ENCODE measurements around the gene TTC28.

The TTC28 gene

DNA sequence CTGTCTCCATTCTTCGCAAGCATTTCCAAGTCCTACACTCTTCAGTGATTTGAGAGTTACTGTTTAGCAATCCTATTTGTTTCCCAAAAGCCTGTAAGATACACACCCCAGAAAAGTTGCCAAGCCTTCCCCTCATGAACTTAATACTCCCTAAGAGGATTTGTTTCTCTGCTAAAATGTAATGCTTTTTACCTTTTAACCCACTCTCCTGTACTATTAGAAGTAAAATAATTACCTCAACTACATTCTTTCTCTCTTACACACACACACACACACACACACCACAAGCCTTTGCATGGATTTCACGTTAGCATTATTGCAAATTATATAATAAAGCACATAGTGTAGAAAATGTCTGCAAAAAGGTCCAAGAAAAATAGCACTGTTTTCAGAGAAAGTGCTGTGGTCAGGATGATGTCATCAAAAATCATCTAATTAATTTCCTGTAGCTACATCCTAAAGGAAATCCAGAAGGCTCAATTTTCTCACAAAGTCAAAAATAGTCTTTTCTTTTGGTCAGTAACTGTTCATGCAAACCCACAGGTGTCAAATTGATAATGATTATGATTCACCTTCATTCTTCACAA lies 396.5 kb downstream of the TTC28 start:
- DNase-seq (ENCODE audit: low read depth, low spot score), result no peak

DNA sequence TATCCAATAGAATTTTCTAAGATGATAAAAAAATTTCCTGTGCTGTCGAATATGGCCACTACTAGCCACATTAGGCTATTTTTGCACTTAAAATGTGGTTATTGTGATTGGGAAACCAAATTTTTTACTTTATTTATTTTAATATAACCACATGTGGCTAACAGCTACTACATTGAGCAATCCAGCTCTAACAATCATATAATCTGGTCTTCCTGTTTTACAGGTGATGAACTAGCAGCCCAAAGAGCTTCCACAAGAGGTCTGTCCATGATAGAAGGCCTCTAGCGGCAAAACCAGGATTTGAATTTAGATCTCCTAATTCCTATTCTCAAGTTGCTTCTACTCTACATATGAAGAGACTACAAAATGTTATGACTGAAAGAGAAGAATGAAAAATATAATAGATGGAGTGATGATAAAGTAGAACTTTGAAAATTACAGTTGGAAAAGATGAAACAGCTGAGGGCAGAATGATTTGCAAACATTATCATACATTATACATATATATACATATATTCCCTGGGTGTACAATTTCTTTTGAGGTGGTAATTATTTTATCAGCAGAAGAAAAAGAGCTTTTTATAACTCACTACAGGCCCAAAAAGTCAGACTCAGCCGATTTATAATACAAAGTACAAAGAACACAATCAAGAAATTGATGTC lies 397.1 kb downstream of the TTC28 start:
- no peak for DNase-seq (ENCODE audit: low read depth, low spot score)

DNA sequence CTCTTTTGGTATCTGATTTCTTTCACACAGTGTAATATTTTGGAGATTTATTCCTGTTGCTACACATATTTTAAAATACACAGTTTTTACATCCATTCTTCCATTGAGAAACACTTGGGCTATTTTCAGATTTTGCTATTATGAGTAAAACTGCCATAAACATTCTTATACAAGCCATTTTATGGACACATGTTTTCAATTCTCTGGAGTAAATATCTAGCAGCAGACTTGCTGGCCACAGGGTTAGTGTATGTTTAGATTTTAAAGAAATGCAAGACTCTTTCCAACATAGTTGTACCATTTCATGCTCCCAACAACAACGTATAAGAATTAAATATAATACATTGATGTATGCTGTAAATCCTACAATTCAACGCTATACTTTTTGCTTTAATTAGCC lies 399.8 kb downstream of the TTC28 start:
- DNase-seq (ENCODE audit: low read depth, low spot score), result no peak

DNA sequence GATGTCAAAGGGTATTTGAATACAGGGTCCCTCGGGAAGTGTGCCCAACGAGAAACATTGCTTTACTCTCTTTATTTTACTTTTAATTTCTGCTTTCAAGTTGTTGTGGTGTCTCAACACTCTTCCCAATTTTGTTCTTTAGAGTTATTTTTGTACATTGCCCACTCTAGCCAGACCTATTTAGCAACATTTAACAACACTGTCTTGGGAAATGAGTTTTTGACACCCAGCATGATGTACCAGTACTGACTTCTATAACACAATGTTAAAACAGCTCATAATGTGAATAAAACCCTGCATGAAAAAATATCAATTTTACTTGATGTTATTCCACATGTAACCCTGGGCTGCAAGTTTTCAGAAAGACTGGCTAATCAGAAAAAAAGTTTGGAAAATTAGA lies 410.4 kb downstream of the TTC28 start:
- no peak for DNase-seq (ENCODE audit: low read depth, low spot score)

DNA sequence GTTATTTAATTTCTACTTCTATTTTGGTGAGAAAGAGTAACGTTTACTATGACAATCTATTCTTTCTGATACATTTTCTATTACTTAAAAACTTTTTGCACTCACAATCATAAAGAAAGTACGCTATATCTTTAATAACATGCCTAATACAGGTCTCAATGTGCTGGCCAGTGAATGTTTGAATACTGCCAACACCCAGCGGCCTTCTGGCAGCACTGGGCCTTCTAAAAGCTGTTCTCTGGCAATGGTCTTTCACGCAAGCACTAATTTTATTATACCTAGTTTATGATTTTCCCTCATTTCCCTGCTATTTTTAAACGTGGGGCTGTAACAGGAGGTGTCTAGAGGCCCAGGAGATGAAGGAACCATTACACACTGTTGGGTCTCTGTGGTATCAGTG lies 410.8 kb downstream of the TTC28 start:
- DNase-seq (ENCODE audit: low read depth, low spot score), result no peak

DNA sequence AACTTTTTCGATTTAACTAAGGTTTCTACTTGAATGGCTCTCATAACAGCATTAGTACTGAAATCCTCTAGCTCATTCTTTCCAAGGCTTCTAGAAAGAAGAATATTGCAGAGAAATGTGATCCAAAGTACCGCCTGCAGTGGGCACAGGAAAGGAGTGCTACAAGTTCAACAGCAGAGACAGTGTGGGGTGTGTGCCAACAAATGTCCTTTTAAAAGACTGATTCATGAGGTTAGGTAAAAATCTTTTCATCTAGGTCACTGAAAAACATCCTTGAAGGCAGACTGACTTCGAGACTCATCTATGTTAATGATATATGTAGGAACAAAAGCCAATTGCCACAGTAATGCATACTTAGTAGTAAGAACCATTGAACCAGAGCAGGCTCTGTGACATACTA lies 411.5 kb downstream of the TTC28 start:
- no peak for DNase-seq (ENCODE audit: low read depth, low spot score)

DNA sequence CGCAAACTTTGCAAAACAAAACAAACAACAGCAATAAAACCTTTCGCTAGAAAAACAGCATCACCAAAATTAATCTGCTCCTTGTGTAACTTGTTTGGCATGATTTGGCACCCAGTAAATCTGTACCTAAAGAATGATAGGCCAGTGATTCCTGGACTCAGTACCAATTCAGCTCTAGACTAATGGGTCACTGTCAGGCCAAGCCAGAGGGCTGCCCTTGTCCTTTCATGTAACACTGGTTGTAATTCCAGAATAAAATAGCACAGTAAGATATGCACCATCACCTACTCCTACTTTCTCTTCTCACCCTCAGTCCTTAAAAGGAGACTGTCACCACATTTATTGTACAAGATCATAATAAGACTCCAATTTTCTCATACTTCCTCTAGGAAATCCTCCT lies 419.0 kb downstream of the TTC28 start:
- DNase-seq (ENCODE audit: low read depth, low spot score), result no peak

DNA sequence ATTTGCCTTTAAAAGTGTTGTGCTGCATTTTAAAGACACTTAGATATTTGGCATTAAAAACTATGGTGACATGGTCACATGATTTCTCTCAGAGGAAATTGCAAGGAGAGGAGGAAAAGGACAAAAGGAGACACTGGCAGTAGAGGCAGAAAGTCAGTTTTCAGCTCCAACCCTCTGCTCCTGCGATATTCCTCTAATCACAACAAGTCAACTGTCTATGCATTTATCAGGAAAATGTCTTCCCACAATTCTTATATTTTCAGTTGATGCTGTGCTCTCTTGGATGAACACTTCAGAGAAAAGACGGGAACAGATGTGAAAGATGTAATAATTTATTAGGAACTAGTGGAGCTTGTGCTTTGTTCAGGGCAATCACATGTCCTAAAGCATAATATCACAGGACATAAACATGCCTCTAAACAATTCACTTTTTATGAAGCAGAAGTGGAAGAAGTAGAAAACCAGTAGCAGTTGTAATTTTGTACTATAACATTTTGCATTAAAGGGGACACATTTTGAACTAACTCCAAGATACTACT lies 419.8 kb downstream of the TTC28 start:
- DNase-seq (ENCODE audit: low read depth, low spot score), result no peak

DNA sequence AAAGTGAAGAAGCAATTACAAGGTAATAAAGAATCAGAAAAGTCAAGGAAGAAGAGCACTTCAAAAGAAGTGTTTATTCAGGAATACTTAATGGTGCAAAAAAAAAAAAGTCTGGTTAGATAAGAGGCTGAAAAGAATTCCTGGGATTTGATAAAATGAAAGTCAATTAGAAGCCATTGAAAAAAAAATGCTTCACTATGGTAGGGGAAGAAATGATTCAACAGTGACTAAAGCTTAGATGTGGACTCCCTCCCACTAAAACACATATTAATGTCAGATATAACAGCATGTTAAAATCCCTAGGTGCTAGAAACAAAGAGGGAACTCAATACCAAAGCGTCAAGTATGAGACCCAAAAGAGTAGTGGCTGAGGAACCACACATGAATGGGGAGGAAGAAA lies 425.2 kb downstream of the TTC28 start:
- DNase-seq (ENCODE audit: low read depth, low spot score), result no peak

DNA sequence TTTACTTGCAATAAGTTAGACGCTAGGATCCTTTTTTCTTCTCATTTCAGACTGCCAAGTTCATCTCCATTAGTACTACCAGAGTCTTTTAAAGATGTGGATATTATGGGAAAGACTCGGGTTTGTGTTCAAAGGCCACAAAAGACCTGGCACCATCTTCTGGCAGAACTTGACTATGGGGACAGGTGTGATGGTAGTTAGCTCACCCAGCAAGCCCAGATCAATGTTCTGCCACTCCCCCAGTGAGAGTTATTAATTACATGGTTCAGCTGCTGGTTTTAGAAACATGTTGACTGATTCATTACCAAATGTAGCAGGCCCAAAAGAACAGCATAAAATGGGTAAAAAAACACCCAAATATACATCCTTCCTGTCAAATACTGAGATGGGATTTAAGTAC lies 427.1 kb downstream of the TTC28 start:
- no peak for DNase-seq (ENCODE audit: low read depth, low spot score)

DNA sequence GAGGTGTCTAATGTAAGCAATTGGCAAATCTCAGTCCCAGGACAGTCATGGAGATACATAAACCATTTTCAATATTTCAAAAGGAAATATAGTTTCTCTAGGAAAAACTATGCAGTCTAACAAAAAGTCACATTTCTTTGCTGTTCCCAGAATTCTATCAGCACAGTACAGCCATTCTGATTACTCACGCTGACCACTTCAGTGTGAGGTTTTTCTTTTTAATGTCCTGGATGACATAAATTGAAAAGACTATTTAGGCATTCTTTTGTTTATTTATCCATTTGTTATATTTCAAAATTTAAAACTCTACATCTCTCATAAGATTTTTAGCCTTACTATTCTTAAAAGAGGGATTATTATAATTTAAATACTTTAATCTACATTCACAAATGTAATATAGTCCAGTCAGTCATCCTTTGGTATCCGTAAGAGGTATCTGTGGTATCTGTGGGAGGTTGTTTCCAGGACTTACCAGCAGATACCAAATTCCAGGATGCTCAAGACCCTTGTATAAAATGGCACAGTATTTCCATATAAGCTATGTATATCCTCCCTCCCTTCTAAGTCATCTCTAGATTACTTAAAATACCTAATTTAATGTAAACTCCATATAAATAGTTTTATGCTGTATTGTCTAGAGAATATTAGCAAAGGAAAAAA lies 429.5 kb downstream of the TTC28 start:
- DNase-seq (ENCODE audit: low read depth, low spot score), result no peak

DNA sequence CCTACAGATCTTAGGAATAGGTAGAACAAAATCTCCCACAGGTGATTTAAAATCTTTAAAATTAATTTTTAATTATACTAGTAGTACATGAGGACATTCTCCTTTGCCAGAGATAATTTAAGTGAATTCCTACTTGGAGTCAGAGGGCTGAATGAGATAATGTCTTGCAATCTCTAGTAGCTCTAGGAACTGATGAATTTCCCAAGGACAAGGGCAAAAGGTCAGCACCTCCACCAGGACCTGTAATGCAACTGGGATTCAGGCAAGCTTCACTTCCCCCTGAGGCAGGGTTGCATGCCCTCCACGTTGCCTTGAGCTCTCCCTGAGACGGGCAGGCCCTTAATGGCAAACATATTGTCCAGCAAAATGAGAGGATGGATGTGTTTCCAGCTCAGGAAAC lies 430.2 kb downstream of the TTC28 start:
- no peak for DNase-seq (ENCODE audit: low read depth, low spot score)

DNA sequence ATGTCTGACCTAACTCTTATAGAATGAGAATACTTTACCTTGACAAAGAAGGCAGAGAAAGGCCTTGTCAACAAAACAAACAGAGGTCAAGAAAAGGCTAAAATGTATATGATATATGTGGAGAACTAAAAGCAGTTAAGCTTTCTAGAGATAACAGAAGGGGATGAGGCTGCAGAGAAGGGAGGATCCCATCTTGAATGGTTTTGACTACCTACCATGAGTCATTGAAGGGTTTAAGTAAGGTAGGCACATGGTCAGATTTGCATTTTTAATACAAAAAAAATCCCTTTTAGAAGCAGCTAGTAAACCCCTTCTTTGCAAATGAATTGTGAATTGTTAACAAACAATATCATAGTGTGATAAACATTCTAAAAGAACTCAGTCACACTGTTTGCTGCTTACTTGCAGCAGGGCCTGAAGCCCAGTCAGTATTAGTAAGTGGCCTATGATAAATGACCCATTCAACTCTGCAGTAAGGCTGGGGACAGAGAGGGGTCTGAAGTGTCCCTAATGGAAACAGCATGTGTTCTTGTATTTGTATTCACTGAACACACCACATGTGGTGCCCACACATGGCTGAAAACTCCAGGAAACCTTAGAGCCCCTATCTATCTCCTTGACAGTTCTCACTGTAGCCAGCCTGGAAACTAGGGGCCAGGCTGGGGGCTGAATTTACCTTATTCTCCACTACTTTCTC lies 431.8 kb downstream of the TTC28 start:
- DNase-seq (ENCODE audit: low read depth, low spot score), result no peak

DNA sequence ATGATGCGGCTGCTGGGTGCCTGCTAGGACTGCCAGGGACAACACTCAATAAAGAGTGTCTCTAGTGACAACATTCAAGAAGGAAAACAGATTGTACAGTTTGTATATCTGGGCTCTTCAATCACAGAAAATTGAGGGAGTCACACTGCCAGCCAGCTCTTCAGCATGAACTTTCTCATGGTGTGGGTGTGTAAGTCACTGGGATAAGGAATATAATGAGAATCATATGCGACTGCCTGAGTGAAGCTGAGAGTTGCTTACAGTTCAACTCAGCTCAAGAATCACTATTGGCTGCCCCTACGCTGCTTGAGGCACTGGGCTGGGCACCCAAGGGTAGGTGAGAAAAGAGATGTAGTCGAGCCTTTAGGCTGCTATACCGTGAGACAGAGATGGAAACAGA lies 432.5 kb downstream of the TTC28 start:
- no peak for DNase-seq (ENCODE audit: low read depth, low spot score)

DNA sequence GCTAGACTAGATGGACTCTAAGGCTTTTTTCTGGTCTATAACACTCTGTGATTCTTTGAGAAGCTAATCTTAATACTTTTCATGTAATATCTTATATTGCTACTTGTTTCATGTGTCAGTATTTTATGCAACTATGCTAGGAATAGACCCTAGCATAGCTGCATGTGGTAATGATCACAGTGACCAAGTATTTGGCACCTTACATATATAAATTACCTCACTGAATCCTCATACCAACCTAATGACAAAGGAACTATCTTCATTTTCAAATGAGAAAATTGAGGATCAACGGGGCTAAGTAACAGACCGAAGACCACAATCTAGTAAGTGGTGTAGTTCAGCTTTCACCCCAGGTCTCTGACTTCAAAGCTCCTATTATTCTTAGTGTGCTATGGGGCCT lies 433.2 kb downstream of the TTC28 start:
- DNase-seq (ENCODE audit: low read depth, low spot score), result no peak

DNA sequence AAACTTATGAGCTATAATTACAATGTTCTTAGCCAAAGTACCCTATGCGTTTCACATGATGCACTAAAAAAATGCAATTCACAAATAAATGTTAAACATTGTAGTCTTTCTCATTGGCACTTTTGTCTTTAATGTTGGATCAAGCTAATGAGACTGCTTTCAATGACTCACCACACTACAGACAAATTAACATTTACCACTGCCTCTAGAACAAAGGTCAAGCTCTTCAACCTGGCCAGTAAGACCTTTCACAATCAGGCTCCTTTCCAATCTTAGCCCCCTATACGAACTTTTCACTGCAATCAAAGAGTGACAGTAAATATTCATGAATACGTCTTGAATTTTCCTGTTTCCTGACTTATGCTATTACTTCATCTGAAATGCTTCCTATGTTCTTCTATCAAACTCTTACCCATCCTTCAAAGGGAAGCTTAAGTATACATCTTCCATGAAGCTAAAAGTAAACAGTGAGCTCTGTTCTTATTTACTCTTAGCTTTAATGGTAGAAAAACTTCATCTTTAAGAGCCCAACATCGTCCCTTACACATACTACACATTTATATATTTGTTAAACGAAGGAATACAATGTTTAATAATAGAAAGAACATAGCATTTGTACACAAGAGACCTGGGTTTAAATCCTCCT lies 433.9 kb downstream of the TTC28 start:
- no peak for DNase-seq (ENCODE audit: low read depth, low spot score)

DNA sequence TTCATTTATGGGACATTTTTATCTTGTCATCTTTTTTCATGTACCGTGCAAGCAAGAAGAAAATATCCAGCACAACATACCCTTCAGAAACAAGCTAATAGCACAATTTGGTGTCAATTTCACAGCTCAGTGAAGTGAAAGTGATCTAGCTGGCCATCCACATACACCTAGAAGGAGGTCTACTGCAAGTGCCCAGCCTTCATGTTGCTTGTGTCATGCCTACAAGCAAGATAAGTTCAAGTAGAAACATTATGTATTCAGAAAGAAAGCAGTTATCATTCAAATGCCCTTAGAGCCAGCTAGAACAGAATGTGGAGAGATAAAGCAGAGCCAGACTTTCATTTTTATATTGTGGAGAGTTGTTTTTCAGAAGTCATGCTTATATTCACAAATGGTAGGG lies 434.9 kb downstream of the TTC28 start:
- DNase-seq (ENCODE audit: low read depth, low spot score), result no peak

DNA sequence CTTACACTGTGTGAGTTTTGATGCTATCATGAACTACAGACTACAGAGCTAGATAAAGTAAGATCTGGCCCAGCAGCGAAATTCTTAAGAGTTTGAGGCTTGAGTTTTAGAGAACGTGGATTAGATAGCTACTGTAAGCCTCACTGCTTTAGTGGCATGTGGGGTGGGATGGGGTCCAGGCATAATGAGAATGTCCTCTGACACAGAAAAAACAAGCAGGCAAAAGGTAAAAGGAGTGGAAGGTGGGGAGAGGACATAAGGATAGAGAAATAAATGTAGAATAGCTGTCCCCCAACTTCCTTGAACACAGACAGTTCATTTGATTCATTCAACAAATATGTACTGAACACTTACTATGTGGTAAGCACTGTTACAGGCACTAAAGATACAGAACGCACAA lies 436.1 kb downstream of the TTC28 start:
- DNase-seq (ENCODE audit: low read depth, low spot score), result no peak

DNA sequence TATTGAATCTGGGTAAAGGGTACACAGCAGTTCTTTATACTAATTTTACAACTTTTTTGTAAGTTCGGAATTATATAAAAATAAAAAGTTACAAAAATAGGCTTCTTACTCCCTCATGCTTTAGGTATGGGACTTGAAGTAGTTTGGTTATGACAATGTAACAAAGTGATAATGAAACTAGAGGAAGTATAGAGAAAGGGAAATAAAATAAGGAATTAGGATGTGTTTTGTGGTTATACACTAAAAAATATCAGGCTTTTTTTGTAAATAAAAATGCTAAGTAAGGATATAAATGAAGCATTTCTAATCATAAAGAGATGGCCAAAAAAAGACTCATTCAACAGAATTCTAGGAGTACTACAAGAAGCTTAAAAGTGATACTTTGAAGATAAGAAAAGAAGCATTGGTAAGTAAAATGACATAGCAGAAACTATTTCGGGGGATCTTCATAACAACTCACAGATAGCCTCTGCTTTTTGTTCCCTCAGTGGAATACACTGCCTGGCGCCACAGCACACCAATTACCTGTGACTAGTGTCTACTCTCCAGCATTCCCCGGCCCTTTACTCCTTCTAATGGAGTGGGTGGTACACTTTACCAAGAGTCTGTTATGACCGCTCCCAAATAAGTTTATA lies 437.9 kb downstream of the TTC28 start:
- DNase-seq (ENCODE audit: low read depth, low spot score), result no peak

DNA sequence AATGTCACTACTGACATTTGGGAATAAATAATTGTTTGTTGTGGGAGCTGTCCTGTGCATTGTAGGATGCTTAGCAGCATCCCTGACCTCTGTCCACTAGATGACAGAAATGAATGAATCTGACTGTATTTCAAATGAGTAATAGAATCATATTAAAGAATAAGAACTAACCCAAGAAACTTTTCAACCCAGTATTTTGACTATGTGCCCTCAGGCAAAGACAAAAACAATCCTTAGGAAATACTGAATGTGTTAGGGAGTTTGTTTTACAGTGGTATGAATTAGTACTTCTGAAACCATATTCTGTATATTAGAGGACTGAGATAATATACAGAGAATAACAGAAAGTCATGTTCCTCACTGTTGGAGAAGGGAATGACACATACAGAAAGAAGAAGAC lies 439.7 kb downstream of the TTC28 start:
- no peak for DNase-seq (ENCODE audit: low read depth, low spot score)

DNA sequence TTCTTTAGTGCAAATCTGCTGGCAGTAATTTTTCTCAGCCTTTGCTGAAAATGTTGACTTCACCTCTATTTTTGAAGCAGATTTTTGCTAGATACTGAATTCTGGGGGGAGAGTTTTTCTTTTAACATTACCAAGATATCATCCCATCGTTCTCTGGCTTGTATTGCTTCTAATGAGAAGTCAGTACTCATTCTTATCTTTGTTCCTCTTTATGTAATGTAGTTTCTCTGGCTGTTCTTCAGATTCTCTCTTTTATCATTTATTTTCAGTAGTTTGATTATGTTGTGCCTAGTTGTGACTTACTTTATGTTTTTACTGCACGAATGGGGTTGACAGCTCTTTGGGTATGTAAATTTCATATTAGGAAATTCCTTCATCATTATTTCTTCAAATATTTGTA lies 441.9 kb downstream of the TTC28 start:
- DNase-seq (ENCODE audit: low read depth, low spot score), result no peak

DNA sequence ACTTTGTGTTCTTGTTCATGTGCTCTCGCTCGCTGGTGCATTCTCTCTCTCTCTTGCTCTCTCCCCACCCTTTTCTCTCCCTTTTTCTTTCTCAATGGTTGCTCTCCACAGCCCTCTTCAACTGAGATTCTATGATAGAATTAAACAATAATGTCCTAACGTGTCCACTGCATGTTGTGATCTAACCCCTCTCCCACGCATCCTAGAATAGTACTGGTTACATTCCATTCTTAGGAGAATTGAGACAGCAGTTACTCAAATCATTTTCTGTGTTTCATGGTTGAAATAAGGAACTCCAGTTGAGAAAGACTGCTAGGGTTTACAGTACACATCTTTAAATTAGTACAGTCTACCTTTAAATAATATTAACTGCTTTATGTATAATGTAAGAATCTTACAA lies 442.5 kb downstream of the TTC28 start:
- no peak for DNase-seq (ENCODE audit: low read depth, low spot score)
